GM04503 (cell line): ENCODE measurements around the gene PLD3.

Source experiments
- DNase-seq: peaks from one replicate; pipeline ENCODE4 v3.0.0-alpha.2; 2012; ENCODE audit warnings: low read depth

PLD3 gene

GRCh38 chr19:40348125-40348913, at the start of gene PLD3, which contains the start of gene C19orf47:
Gene PLD3, plus strand, starts transcription at chr19:40348695. Its CDS starts 17,789 bp downstream, at chr19:40366484.
Gene C19orf47, minus strand, starts transcription at chr19:40348397. Its CDS starts 6,540 bp downstream, at chr19:40341857.
- DNase-seq, result peak; percentile 89

- DNase-seq, result no peak
Measured at GRCh38 chr19:40300668-40301067, 47.8 kb upstream of the PLD3 start.

GRCh38 chr19:40302224-40303011, 46.1 kb upstream of the PLD3 start:
- DNase-seq, result no peak

- no peak for DNase-seq
Measured at GRCh38 chr19:40303765-40304164, 44.7 kb upstream of the PLD3 start.

- no peak for DNase-seq
Measured at GRCh38 chr19:40304306-40304705, 44.2 kb upstream of the PLD3 start.

- DNase-seq, result no peak
Measured at GRCh38 chr19:40305403-40305802, 43.1 kb upstream of the PLD3 start.

- DNase-seq, result no peak
Measured at GRCh38 chr19:40309666-40310065, 38.8 kb upstream of the PLD3 start.

GRCh38 chr19:40312533-40312932, 36.0 kb upstream of the PLD3 start:
- no peak for DNase-seq

- no peak for DNase-seq
Measured at GRCh38 chr19:40313229-40313983, 35.1 kb upstream of the PLD3 start.

GRCh38 chr19:40314656-40315055, 33.8 kb upstream of the PLD3 start:
- no peak for DNase-seq

GRCh38 chr19:40315812-40316470, 32.6 kb upstream of the PLD3 start:
- no peak for DNase-seq

GRCh38 chr19:40317338-40317737, 31.2 kb upstream of the PLD3 start:
- DNase-seq, result no peak

- no peak for DNase-seq
Measured at GRCh38 chr19:40320558-40320935, 27.9 kb upstream of the PLD3 start.

- no peak for DNase-seq
Measured at GRCh38 chr19:40321076-40321475, 27.4 kb upstream of the PLD3 start.

GRCh38 chr19:40321566-40322270, 26.8 kb upstream of the PLD3 start:
- DNase-seq, result no peak

GRCh38 chr19:40322271-40322610, 26.3 kb upstream of the PLD3 start:
- no peak for DNase-seq

GRCh38 chr19:40322951-40323615, 25.4 kb upstream of the PLD3 start:
- DNase-seq, result no peak

GRCh38 chr19:40323705-40324104, 24.8 kb upstream of the PLD3 start:
- no peak for DNase-seq

GRCh38 chr19:40326201-40326600, 22.3 kb upstream of the PLD3 start:
- DNase-seq, result no peak

GRCh38 chr19:40331052-40331451, 17.4 kb upstream of the PLD3 start:
- no peak for DNase-seq

- no peak for DNase-seq
Measured at GRCh38 chr19:40332669-40333068, 15.8 kb upstream of the PLD3 start.
